Panc1 (cell line): ENCODE data around the gene ADGRG7. TPM values are rescaled to one million over a fixed set of nuclear protein-coding genes. Genes with fewer than 3 reads are reported as not detected.

ENCODE experiments used
- ATAC-seq: fragments of 200-7000 bp; cut with Tn5 transposase; 2 replicates; pipeline ENCODE4 v1.9.1; 2020; ENCODE audit warnings: mild to moderate bottlenecking, moderate library complexity
- BruUV-seq: library from RNA; stranded (reverse); fragments of 400-500 nt; replicated peaks from 2 replicates; lab custom pipeline; 2021; lab: Mats Ljungman, UMichigan
- CTCF ChIA-PET: fragments of 300-600 bp; sonication (Branson Sonifier 250); formaldehyde crosslinking; loops from one replicate; lab custom pipeline; 2022; ENCODE audit warnings: antibody characterized with exemption; lab: Charles Lee
- POLR2A ChIA-PET: fragments of 300-600 bp; sonication (Branson Sonifier 250); formaldehyde crosslinking; loops from one replicate; lab custom pipeline; 2022; ENCODE audit warnings: antibody characterized with exemption; lab: Charles Lee
- DNase-seq: peaks from one replicate; pipeline ENCODE4 v3.0.0-alpha.2; 2010; ENCODE audit warnings: low read depth, low spot score
- H3K27ac ChIP-seq: 2 replicates; pipeline ENCODE4 v1.5.1; 2011; ENCODE audit warnings: mild to moderate bottlenecking, low read length, inconsistent platforms
- H3K27me3 ChIP-seq: fragments of 200-500 bp; sonication (Bioruptor generic); 2 replicates; pipeline ENCODE4 v1.6.0; 2014; ENCODE audit warnings: low read length, inconsistent platforms; ENCODE audit not compliant: control insufficient read depth, insufficient read depth
- H3K36me3 ChIP-seq: fragments of 200-500 bp; sonication (Bioruptor generic); 2 replicates; pipeline ENCODE4 v1.5.1; 2014; ENCODE audit warnings: inconsistent platforms, mild to moderate bottlenecking, low read length, moderate library complexity; ENCODE audit not compliant: control insufficient read depth, insufficient read depth
- H3K4me1 ChIP-seq: 2 replicates; pipeline ENCODE4 v1.5.1; 2011; ENCODE audit warnings: inconsistent platforms, mild to moderate bottlenecking, low read length, moderate library complexity; ENCODE audit not compliant: control insufficient read depth, insufficient read depth
- H3K4me3 ChIP-seq, 2 experiments: 2 replicates each; pipeline ENCODE4 v1.5.1; 2011 to 2012; ENCODE audit warnings: low read depth in 2 of 2, low read length in 2 of 2, mild to moderate bottlenecking in 2 of 2, inconsistent platforms in 1 of 2, moderate library complexity in 1 of 2
- H3K9me3 ChIP-seq: fragments of 200-500 bp; sonication (Bioruptor generic); 2 replicates; pipeline ENCODE4 v1.5.1; 2014; ENCODE audit warnings: low read depth, mild to moderate bottlenecking, inconsistent platforms, low read length, moderate library complexity; ENCODE audit not compliant: control insufficient read depth, insufficient read depth
- POLR2AphosphoS5 ChIP-seq: IDR thresholded peaks from 2 replicates; pipeline ENCODE4 v1.6.1; 2012; ENCODE audit warnings: mild to moderate bottlenecking, low read depth, low read length, moderate library complexity
- SIN3A ChIP-seq: IDR thresholded peaks from 2 replicates; pipeline ENCODE4 v1.6.1; 2012; ENCODE audit warnings: low read depth, mild to moderate bottlenecking, low read length, moderate library complexity, borderline replicate concordance; ENCODE audit not compliant: insufficient read depth
- TCF7L2 ChIP-seq: IDR thresholded peaks from 2 replicates; pipeline ENCODE4 v1.6.1; 2011; ENCODE audit warnings: mild to moderate bottlenecking, low read depth, low read length, inconsistent platforms
- in situ Hi-C: cut with HindIII; loops from 2 replicates; pipeline ENCODE4 v1.10.0; 2016; ENCODE audit warnings: low sequenced_read_pairs, low pct_unique_long_range_greater_than_20kb
- intact Hi-C: fragments of 100-400 bp; cut with micrococcal nuclease; formaldehyde crosslinking; loops from one replicate; pipeline ENCODE4 v1.10.0; 2022; ENCODE audit not compliant: unreplicated experiment
- total RNA-seq: library from RNA; stranded (reverse); gene quantifications from one replicate; pipeline ENCODE4 v1.2.1, GENCODE V29; 2021; ENCODE audit not compliant: unreplicated experiment
- TF ChIP-seq, protein P1 (sequence below): fragments of 450-650 bp; IDR thresholded peaks from 2 replicates; pipeline ENCODE4 v1.5.1; 2017; ENCODE audit warnings: mild to moderate bottlenecking
- TF ChIP-seq, protein P2 (sequence below), 2 experiments: IDR thresholded peaks; 2 replicates each; pipeline ENCODE4 v1.6.1; 2011 to 2012; ENCODE audit warnings: low read depth in 2 of 2, control low read depth in 1 of 2, low read length in 1 of 2, mild to moderate bottlenecking in 1 of 2, moderate library complexity in 1 of 2; ENCODE audit not compliant: insufficient read depth in 1 of 2

Gene ADGRG7
- total RNA-seq, 1 experiment from 2014 or later = not detected

DNA sequence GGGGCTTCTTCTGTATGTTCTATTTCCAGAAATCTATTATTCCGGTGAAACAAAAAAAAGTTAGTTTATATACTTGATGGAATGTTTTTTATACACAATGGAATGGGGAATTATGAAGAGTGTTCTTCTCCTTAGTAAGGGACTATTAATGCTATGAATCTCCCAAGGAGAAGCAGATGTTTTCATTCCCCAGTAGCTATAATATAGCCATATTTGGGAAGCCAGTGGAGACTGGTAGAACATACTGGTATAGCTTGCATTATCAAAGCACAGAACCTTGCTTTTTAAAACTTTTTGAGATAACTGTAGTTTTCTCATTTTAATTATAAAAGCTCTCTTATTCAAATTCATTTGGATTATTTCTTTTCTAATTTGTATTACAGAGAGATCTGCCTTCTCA lies 38.3 kb downstream of the ADGRG7 start:
- no TSS peak for BruUV-seq
- no peaks in the 10 kb centered on the region for H3K9me3 ChIP-seq

DNA sequence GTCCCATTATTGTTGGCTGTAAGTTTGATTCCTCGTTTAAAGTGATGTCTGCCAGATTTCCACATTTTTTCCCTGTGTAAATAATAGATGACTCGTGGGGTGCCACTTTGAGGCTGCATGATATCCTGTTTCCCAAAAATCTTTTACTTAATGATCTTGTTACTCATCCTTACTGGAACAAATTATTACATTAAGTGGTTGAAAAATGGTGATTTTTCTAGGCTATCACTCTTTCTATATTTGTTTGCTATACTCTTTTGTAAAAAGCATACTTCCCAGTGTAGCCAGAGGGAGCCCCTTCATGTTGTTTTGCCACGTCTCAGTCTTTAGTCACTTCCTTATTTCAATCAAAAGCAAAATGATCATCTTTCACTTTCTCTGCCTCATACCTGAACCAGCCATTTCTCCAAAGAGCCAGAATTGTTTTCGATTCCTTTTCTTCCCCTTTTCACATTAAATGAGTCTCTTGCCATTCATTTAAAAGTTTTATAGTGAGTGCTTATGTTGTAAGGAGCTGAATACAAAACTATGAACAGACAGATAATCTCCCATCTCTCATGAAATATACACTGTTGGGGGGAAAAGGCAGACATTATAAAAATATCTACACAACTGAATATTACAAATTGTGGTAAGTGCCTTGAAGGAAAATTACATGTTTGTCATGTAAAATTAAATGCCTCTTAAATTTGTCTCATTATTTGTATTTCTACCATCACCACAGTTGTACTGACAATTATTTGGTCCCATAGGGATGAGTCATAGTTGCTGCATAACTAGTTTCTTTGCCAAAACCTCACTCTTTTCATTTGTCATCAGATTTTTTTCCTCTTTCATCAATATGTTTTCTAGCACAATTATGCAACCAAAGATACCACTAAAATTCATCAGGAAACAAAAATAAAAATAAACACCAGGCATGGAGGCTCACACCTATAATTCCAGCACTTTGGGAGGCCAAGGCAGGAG lies 41.5 kb downstream of the ADGRG7 start:
- in situ Hi-C loops = no loop called here
- no TSS peak for BruUV-seq
- DNase-seq (no peak), ATAC-seq (no peak)
- Histone ChIP-seq H3K36me3 (no peaks in the 10 kb centered on the region), H3K27ac (no peak overlapping the region), H3K9me3 (no peaks in the 10 kb centered on the region), H3K4me1 (no peaks in the 10 kb centered on the region), H3K4me3 (no peak overlapping the region), H3K27me3 (peaks cover 6% of the 10 kb centered on the region; the same call in 1 of the 2 replicates)
- TF ChIP-seq TCF7L2 (no peak), SIN3A (no peak), POLR2AphosphoS5 (no peak)
- TF ChIP-seq, protein P1, sequence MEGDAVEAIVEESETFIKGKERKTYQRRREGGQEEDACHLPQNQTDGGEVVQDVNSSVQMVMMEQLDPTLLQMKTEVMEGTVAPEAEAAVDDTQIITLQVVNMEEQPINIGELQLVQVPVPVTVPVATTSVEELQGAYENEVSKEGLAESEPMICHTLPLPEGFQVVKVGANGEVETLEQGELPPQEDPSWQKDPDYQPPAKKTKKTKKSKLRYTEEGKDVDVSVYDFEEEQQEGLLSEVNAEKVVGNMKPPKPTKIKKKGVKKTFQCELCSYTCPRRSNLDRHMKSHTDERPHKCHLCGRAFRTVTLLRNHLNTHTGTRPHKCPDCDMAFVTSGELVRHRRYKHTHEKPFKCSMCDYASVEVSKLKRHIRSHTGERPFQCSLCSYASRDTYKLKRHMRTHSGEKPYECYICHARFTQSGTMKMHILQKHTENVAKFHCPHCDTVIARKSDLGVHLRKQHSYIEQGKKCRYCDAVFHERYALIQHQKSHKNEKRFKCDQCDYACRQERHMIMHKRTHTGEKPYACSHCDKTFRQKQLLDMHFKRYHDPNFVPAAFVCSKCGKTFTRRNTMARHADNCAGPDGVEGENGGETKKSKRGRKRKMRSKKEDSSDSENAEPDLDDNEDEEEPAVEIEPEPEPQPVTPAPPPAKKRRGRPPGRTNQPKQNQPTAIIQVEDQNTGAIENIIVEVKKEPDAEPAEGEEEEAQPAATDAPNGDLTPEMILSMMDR = no peak; the same call in 1 of the 2 replicates
- TF ChIP-seq, protein P2, sequence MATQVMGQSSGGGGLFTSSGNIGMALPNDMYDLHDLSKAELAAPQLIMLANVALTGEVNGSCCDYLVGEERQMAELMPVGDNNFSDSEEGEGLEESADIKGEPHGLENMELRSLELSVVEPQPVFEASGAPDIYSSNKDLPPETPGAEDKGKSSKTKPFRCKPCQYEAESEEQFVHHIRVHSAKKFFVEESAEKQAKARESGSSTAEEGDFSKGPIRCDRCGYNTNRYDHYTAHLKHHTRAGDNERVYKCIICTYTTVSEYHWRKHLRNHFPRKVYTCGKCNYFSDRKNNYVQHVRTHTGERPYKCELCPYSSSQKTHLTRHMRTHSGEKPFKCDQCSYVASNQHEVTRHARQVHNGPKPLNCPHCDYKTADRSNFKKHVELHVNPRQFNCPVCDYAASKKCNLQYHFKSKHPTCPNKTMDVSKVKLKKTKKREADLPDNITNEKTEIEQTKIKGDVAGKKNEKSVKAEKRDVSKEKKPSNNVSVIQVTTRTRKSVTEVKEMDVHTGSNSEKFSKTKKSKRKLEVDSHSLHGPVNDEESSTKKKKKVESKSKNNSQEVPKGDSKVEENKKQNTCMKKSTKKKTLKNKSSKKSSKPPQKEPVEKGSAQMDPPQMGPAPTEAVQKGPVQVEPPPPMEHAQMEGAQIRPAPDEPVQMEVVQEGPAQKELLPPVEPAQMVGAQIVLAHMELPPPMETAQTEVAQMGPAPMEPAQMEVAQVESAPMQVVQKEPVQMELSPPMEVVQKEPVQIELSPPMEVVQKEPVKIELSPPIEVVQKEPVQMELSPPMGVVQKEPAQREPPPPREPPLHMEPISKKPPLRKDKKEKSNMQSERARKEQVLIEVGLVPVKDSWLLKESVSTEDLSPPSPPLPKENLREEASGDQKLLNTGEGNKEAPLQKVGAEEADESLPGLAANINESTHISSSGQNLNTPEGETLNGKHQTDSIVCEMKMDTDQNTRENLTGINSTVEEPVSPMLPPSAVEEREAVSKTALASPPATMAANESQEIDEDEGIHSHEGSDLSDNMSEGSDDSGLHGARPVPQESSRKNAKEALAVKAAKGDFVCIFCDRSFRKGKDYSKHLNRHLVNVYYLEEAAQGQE (IDR thresholded peaks at IDR 0.05; ENCODE audit: insufficient read depth in 1 of 2, low read depth in 2 of 2, low read length in 1 of 2) = no peak
- ChIA-PET CTCF (interaction anchor here (0.6 kb wide), 1 partner anchor 1783 kb away, joined by 3 read pairs; no protein-coding TSS in a partner anchor), POLR2A (no interaction called here)
- intact Hi-C loops = no loop called here

More for the DNA sequence above, 38.3 kb downstream of the ADGRG7 start:
- Histone ChIP-seq H3K36me3 (no peaks in the 10 kb centered on the region), H3K4me1 (no peaks in the 10 kb centered on the region), H3K27ac (no peak overlapping the region), H3K4me3 (no peak overlapping the region), H3K27me3 (peaks cover 16% of the 10 kb centered on the region)
- CTCF ChIA-PET = no interaction called here
- DNase-seq (no peak), ATAC-seq (no peak)
- TF ChIP-seq, protein P2 (IDR thresholded peaks at IDR 0.05; ENCODE audit: insufficient read depth in 1 of 2, low read depth in 2 of 2, low read length in 1 of 2) = no peak
- no peak for TF ChIP-seq TCF7L2
- no peak for TF ChIP-seq SIN3A
- TF ChIP-seq POLR2AphosphoS5 = no peak
- POLR2A ChIA-PET = no interaction called here
- intact Hi-C loops = no loop called here
- in situ Hi-C loops = no loop called here
